ENCODE data around the gene RIC1.

GRCh38 chr9:5695860-5696259 lies 67.0 kb downstream of the RIC1 start:
- TF ChIP-seq, protein P1, sequence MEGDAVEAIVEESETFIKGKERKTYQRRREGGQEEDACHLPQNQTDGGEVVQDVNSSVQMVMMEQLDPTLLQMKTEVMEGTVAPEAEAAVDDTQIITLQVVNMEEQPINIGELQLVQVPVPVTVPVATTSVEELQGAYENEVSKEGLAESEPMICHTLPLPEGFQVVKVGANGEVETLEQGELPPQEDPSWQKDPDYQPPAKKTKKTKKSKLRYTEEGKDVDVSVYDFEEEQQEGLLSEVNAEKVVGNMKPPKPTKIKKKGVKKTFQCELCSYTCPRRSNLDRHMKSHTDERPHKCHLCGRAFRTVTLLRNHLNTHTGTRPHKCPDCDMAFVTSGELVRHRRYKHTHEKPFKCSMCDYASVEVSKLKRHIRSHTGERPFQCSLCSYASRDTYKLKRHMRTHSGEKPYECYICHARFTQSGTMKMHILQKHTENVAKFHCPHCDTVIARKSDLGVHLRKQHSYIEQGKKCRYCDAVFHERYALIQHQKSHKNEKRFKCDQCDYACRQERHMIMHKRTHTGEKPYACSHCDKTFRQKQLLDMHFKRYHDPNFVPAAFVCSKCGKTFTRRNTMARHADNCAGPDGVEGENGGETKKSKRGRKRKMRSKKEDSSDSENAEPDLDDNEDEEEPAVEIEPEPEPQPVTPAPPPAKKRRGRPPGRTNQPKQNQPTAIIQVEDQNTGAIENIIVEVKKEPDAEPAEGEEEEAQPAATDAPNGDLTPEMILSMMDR (IDR thresholded peaks at IDR 0.05): no peak
- TF ChIP-seq POLR2AphosphoS5 (IDR thresholded peaks at IDR 0.05) (no peak), POLR2A (IDR thresholded peaks at IDR 0.05) (no peak)
